Karpas-422 (cell line): Measurements from ENCODE around the gene MAVS. TPM values are rescaled to one million over a fixed set of nuclear protein-coding genes. Genes with fewer than 3 reads are reported as not detected.
"Not testable (repeated sequence)": the region's sequence is repeated elsewhere in the genome, so short reads cannot be mapped to it uniquely, and the experiment has no call there.

Experiments used
- DNase-seq: peaks from one replicate; pipeline ENCODE4 v3.0.0-alpha.2; 2015
- H2AFZ ChIP-seq: fragments of 200-600 bp; sonication (generic); 2 replicates; pipeline ENCODE4 v1.6.1; 2014; ENCODE audit warnings: antibody characterized with exemption, low read length, mixed read lengths
- H3K27ac ChIP-seq: fragments of 200-600 bp; sonication (generic); 2 replicates; pipeline ENCODE4 v1.5.1; 2014; ENCODE audit warnings: mild to moderate bottlenecking, low read length, moderate library complexity
- H3K27me3 ChIP-seq: fragments of 200-600 bp; sonication (generic); 2 replicates; pipeline ENCODE4 v1.6.1; 2014; ENCODE audit warnings: low read length, mixed read lengths
- H3K36me3 ChIP-seq: fragments of 200-600 bp; sonication (generic); 2 replicates; pipeline ENCODE4 v1.6.1; 2014; ENCODE audit warnings: low read length, mixed read lengths; ENCODE audit not compliant: insufficient read depth
- H3K4me1 ChIP-seq: fragments of 200-600 bp; sonication (generic); 2 replicates; pipeline ENCODE4 v1.6.1; 2014; ENCODE audit warnings: mild to moderate bottlenecking, low read length, mixed read lengths
- H3K4me2 ChIP-seq: fragments of 200-600 bp; sonication (generic); 2 replicates; pipeline ENCODE4 v1.6.1; 2014; ENCODE audit warnings: low read length, low read depth, mild to moderate bottlenecking; ENCODE audit not compliant: poor library complexity, severe bottlenecking
- H3K4me3 ChIP-seq: fragments of 200-600 bp; sonication (generic); 2 replicates; pipeline ENCODE4 v1.5.1; 2014; ENCODE audit warnings: mild to moderate bottlenecking, antibody characterized with exemption, low read length, mixed read lengths
- H3K79me2 ChIP-seq: fragments of 200-600 bp; sonication (generic); 2 replicates; pipeline ENCODE4 v1.6.1; 2014; ENCODE audit warnings: mild to moderate bottlenecking, low read length, mixed read lengths
- H3K9ac ChIP-seq: fragments of 200-600 bp; sonication (generic); 2 replicates; pipeline ENCODE4 v1.6.0; 2014; ENCODE audit warnings: low read length
- H3K9me2 ChIP-seq: fragments of 200-600 bp; sonication (generic), shearing (Covaris generic); replicated peaks from 2 replicates; pipeline ENCODE4 v1.6.0; 2014; ENCODE audit warnings: mild to moderate bottlenecking, low read length, moderate library complexity; ENCODE audit not compliant: insufficient read depth
- H3K9me3 ChIP-seq: fragments of 300-700, 200-600 bp; sonication (generic); 2 replicates; pipeline ENCODE4 v1.6.1; 2014; ENCODE audit warnings: low read length, mixed read lengths
- H4K20me1 ChIP-seq: fragments of 200-600 bp; sonication (generic); 2 replicates; pipeline ENCODE4 v1.6.1; 2014; ENCODE audit warnings: mild to moderate bottlenecking, antibody characterized with exemption, low read length, low read depth; ENCODE audit not compliant: insufficient read depth
- total RNA-seq: library from RNA; depleted of rRNA; stranded (reverse); fragments of >200 nt; shearing (Covaris generic); gene quantifications from 2 replicates; pipeline ENCODE4 v1.2.3, GENCODE V29; 2014; ENCODE audit warnings: low replicate concordance

Gene MAVS
- total RNA-seq, 1 experiment from 2014 or later = 18.4 TPM

- H3K27ac ChIP-seq, H2AFZ ChIP-seq, H3K4me3 ChIP-seq, H3K4me1 ChIP-seq, H3K9ac ChIP-seq, DNase-seq, H3K9me2 ChIP-seq, H3K9me3 ChIP-seq, H3K27me3 ChIP-seq, H3K4me2 ChIP-seq: not testable (repeated sequence)
- Histone ChIP-seq H4K20me1 (peaks cover 42% of the 10 kb centered on the region), H3K79me2 (peaks cover 99% of the 10 kb centered on the region), H3K36me3 (peaks cover 36% of the 10 kb centered on the region; the same call in 1 of the 2 replicates)
Observed at GRCh38 chr20:3906744-3907721, 60.4 kb downstream of the MAVS start.

GRCh38 chr20:3908667-3909066, 62.0 kb downstream of the MAVS start:
- H3K4me1 ChIP-seq = peaks cover 6% of the 10 kb centered on the region
- no peaks in the 10 kb centered on the region for H3K9me3 ChIP-seq
- no peak overlapping the region for H3K4me2 ChIP-seq
- no peak for DNase-seq
- no peak overlapping the region for H3K4me3 ChIP-seq
- no peak overlapping the region for H2AFZ ChIP-seq
- H3K9me2 ChIP-seq = no peaks in the 10 kb centered on the region
- H3K27ac ChIP-seq = no peak overlapping the region
- H3K9ac ChIP-seq = no peak overlapping the region
- H3K36me3 ChIP-seq = peaks cover 41% of the 10 kb centered on the region; the same call in 1 of the 2 replicates
- H3K79me2 ChIP-seq = peaks cover 96% of the 10 kb centered on the region
- no peaks in the 10 kb centered on the region for H3K27me3 ChIP-seq
- H4K20me1 ChIP-seq = peaks cover 41% of the 10 kb centered on the region

- peaks cover 95% of the 10 kb centered on the region for H3K79me2 ChIP-seq
- H3K4me1 ChIP-seq = peaks cover 6% of the 10 kb centered on the region
- no peaks in the 10 kb centered on the region for H3K9me2 ChIP-seq
- no peaks in the 10 kb centered on the region for H3K9me3 ChIP-seq
- no peak for DNase-seq
- H3K9ac ChIP-seq = no peak overlapping the region
- H3K4me2 ChIP-seq = no peak overlapping the region
- H3K36me3 ChIP-seq = peaks cover 45% of the 10 kb centered on the region; the same call in 1 of the 2 replicates
- H3K4me3 ChIP-seq = no peak overlapping the region
- no peak overlapping the region for H2AFZ ChIP-seq
- H3K27ac ChIP-seq = no peak overlapping the region
- H4K20me1 ChIP-seq = peaks cover 30% of the 10 kb centered on the region
- H3K27me3 ChIP-seq = no peaks in the 10 kb centered on the region
Observed at GRCh38 chr20:3909952-3910366, 63.3 kb downstream of the MAVS start.

- Histone ChIP-seq H3K27ac (no peak overlapping the region), H4K20me1 (peaks cover 30% of the 10 kb centered on the region), H3K36me3 (peaks cover 51% of the 10 kb centered on the region; the same call in 1 of the 2 replicates), H3K27me3 (no peaks in the 10 kb centered on the region), H3K79me2 (peaks cover 95% of the 10 kb centered on the region), H3K4me2 (no peak overlapping the region), H2AFZ (no peak overlapping the region), H3K4me1 (peaks cover 6% of the 10 kb centered on the region), H3K4me3 (no peak overlapping the region), H3K9ac (no peak overlapping the region), H3K9me3 (no peaks in the 10 kb centered on the region), H3K9me2 (no peaks in the 10 kb centered on the region)
- no peak for DNase-seq
Observed at GRCh38 chr20:3910853-3911252, 64.2 kb downstream of the MAVS start.

- Histone ChIP-seq H3K36me3 (peaks cover 59% of the 10 kb centered on the region; the same call in 1 of the 2 replicates), H3K4me1 (peaks cover 6% of the 10 kb centered on the region), H4K20me1 (peaks cover 37% of the 10 kb centered on the region), H2AFZ (no peak overlapping the region), H3K4me3 (no peak overlapping the region), H3K79me2 (peaks cover 96% of the 10 kb centered on the region), H3K9me2 (no peaks in the 10 kb centered on the region), H3K27ac (no peak overlapping the region), H3K27me3 (no peaks in the 10 kb centered on the region), H3K9me3 (no peaks in the 10 kb centered on the region), H3K9ac (no peak overlapping the region), H3K4me2 (no peak overlapping the region)
- peak; percentile 80 for DNase-seq
Observed at GRCh38 chr20:3911956-3912355, 65.3 kb downstream of the MAVS start.

DNA sequence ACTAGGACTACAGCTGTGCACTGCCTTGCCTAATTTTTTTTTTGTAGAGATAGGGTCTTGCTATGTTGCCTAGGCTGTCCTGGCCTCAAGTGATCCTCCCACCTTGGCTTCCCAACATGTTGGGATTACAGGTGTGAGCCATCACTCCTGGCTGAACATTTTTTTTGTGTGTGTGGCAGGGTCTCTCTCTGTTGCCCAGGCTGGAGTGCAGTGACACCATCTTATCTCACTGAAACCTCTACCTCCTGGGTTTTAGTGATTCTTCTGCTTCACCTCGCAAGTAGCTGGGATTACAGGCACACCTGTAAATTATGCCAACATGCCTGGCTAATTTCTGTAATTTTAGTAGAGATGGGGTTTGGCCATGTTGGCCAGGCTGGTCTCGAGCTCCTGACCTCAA, 67.8 kb downstream of the MAVS start:
- Histone ChIP-seq H2AFZ (no peak overlapping the region), H3K9me3 (no peaks in the 10 kb centered on the region), H3K9me2 (no peaks in the 10 kb centered on the region), H3K9ac (no peak overlapping the region), H3K4me1 (peaks cover 11% of the 10 kb centered on the region), H4K20me1 (peaks cover 30% of the 10 kb centered on the region), H3K36me3 (peaks cover 61% of the 10 kb centered on the region; the same call in 1 of the 2 replicates), H3K4me3 (no peak overlapping the region), H3K27me3 (no peaks in the 10 kb centered on the region), H3K27ac (no peak overlapping the region), H3K4me2 (no peak overlapping the region), H3K79me2 (peaks cover 93% of the 10 kb centered on the region)
- no peak for DNase-seq

DNA sequence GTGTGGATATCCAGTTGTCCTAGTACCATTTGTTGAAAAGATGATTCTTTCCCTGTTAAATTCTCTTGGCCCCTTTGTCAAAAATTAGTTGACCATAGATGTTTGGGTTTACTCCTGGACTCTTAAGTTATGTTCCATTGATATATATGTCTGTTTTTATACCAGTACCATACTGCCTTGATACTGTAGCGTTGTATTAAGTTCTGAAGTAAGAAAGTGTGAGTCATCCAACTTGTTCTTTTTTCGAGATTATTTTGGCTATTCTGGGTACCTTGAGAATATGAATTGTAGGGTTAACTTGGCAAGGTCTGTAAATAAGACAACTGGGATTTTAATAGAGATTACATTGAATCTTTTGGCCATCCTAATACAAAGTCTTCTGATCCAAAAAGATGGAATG, 69.1 kb downstream of the MAVS start:
- H3K36me3 ChIP-seq = peaks cover 58% of the 10 kb centered on the region; the same call in 1 of the 2 replicates

DNA sequence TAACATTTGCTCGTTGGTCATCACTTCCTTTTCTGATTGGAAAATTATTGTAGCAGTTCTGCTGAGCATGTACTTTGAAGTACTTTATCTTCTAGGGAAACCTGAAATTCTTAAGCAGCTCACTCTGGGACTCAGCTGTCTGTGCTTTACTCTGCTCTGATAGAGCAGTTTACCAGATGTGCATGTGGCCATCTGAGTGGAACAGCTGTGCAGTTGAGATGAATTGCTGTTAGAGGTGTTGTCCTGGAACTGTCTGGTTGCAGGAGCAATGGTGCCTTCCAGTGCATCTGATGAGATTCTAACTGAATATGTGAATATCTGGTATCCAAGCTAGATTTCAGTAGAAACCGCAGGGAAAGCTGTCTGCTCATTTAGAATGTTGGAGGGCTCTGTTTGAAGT, 69.7 kb downstream of the MAVS start:
- H3K79me2 ChIP-seq = peaks cover 84% of the 10 kb centered on the region

More for the DNA sequence above, 69.1 kb downstream of the MAVS start:
- peaks cover 23% of the 10 kb centered on the region for H4K20me1 ChIP-seq
- H3K4me3 ChIP-seq = no peak overlapping the region
- H3K79me2 ChIP-seq = peaks cover 88% of the 10 kb centered on the region
- H2AFZ ChIP-seq = no peak overlapping the region
- no peaks in the 10 kb centered on the region for H3K9me3 ChIP-seq
- no peak overlapping the region for H3K9ac ChIP-seq
- H3K27ac ChIP-seq = no peak overlapping the region
- no peaks in the 10 kb centered on the region for H3K9me2 ChIP-seq
- no peaks in the 10 kb centered on the region for H3K27me3 ChIP-seq
- no peak for DNase-seq
- no peak overlapping the region for H3K4me2 ChIP-seq
- peaks cover 17% of the 10 kb centered on the region for H3K4me1 ChIP-seq

More for the DNA sequence above, 69.7 kb downstream of the MAVS start:
- Histone ChIP-seq H3K9me2 (no peaks in the 10 kb centered on the region), H3K9me3 (no peaks in the 10 kb centered on the region), H3K27me3 (no peaks in the 10 kb centered on the region), H3K4me2 (no peak overlapping the region), H3K27ac (no peak overlapping the region), H4K20me1 (peaks cover 23% of the 10 kb centered on the region), H3K4me3 (no peak overlapping the region), H3K36me3 (peaks cover 54% of the 10 kb centered on the region; the same call in 1 of the 2 replicates), H3K9ac (no peak overlapping the region), H2AFZ (no peak overlapping the region), H3K4me1 (peaks cover 23% of the 10 kb centered on the region)
- no peak for DNase-seq
